GM21423 (cell line): ENCODE measurements around the gene LCAT.

Experiments used
- ATAC-seq: cut with Tn5 transposase; IDR thresholded peaks from one replicate; pipeline ENCODE4 v1.9.1; 2021; ENCODE audit warnings: mild to moderate bottlenecking, moderate library complexity; ENCODE audit not compliant: unreplicated experiment

The LCAT gene

DNA sequence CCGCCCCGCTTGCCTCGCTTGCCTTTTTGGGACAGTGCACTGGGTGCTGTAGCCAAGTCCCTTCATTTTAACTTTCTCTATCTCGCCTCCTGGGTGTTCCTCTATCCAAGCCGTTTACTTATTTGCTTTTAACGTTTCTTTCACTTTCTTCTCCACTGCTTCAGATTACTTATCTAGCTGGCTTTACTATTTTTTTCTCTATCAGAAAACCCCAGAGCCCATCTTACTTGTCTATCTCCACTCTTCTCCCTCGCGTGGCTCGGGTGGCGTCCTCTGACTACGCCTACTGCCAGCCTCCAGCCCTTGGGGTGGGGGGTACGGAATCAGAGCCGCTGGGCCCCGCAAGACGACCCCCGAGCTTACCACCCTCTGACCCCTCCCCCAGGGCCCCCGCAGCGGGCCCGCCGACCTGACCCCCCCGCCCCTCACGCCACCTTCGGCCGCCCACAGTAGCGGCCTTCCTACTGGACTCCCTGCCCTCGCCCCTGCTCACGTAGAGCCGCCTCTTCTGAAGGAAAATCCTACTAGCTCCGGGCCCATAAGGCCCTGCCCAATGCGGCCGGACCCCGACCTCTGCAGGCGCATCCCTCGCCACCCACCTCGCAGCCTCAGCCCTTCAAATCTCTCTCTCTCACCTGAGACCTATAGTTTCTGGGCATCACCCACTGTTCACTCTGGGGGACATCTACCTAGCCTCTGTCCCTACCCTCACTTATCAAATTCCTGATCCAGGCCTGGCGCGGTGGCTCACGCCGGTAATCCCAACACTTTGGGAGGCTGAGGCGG, 25.5 kb upstream of the LCAT start:
- ATAC-seq, result no peak

DNA sequence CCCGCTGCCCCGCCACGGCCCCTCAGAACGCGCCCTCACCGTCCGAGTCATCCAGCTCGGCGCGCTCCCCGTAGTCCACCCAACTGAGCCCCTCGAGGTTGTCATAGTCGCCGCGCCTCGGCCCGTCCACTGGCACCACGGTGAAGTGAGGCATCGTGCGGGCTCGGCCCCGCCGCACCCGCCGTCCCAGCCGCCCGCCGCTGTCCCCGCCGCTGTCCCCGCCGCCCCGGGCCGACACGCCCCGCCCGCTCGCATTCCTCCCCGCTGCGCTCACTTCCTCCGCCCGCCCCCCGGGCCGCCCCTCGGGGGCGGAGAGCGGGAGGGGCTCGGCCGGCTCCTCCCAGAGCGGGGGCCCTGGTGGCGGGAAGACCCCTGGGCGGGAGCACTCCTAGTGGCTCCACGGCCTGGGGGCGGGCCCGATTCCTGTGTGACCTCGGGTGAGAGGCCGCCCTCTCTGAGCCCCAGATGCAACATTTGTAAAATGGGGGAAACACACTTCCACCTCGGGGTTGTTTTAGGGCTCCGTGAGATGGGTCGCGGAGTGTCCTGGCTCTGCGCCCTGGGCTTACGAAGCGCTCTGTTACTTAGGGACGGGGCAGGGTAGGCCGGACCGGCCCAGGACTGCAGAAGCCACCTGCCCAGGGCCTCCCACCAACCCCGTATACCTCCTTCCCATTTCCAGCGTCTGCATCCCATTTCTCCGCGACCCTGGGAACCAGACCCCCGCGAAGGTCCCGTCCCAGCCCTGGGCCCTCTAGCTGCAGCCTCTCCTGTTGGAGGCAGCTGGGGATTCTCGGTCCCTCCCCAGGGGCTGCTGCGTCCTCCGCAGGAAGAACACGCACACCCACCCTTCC, 24.7 kb upstream of the LCAT start, which contains the start of gene SLC12A4:
Gene SLC12A4 (minus strand): TSS at position 238 of the 854 bp plus-strand sequence. CDS start 84 bp downstream, at position 154.
- ATAC-seq, result peak; percentile 69

DNA sequence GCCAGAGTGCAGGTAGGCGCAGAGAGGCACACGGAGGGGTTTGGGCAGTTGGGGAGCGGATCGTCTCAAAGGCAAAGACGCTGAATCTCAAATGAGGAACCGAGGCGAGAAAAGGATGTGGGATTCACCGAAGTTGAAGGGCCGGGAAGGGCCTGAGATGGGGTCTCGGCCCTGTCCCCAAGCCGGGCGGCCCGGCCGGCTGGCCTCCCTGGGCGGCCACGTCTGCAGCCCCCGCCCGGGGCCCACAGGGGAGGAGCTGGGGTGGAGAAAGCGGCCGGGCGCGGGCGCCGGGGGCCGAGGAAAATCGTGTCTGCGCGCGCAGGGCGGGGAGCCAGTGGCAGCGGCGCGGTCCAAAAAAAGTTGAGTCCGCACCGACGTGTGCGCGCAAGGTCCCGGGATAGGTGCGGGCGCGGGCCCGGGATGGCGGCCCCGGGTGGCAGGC, 24.1 kb upstream of the LCAT start:
- ATAC-seq, result peak; percentile 21

DNA sequence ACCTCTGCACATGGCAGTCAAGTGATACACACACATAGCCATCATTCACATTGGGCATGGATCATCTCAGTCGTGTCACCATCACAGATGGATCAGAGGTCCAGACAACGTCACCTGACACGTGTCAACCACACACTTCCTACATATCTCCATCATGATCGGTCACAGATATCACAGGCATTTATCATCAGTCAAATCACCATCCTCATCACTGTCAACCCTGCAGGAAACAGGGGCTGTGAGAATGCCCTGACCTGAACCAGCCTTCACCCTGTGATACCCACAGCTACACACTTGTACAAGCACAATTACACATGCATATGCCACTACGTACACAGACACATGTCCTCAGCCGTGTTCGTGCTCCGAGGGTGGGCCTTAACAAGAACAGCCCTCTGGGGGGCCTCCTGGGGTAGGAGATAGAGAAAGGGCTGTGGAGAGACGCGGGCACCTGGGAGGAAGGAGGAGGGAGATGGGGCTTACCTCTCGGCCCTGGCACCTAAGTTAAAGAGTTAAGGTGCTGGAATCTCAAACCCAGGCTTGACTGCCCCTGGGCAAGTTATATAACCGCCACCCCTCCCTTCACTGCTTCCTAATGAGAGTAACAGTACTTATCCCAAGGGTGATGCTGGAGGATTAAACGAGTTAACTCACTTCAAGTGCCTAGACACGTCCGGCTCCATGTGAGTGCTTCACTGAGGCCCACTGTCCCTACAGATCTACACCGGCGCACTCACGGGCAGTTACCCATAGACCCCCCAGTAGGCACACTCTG, 23.4 kb upstream of the LCAT start:
- ATAC-seq, result no peak

DNA sequence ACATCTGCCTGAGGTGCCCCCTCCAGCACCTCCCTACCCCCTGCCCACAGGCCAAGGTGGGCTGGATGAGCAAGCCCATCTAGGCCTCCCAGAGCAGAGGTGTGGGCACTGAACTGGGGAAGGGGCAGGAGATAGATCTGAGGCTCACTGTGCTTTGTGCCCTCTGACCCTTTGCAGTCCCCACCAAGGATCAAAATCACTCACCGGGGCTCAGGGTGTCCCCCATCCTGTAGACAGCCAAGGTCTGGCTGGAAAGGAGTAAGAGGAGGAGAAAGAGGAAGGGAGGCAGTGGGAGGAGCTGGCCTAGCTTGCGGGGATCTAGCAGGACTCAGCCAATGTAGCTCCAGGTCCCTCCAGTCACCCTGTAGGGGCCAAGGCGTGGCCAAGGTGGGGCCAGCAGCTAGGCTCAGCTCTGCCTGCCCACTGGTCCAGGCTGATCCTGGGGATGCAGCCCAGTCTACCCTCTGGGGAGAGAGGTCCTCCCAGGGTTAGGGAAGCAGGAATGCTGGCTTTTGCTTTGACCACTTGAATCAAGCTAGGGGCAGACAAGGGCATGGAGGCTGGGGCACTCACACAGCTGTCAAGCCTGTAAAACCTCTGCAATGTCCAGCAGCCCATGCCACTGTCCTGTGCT, 22.7 kb upstream of the LCAT start:
- ATAC-seq, result no peak

DNA sequence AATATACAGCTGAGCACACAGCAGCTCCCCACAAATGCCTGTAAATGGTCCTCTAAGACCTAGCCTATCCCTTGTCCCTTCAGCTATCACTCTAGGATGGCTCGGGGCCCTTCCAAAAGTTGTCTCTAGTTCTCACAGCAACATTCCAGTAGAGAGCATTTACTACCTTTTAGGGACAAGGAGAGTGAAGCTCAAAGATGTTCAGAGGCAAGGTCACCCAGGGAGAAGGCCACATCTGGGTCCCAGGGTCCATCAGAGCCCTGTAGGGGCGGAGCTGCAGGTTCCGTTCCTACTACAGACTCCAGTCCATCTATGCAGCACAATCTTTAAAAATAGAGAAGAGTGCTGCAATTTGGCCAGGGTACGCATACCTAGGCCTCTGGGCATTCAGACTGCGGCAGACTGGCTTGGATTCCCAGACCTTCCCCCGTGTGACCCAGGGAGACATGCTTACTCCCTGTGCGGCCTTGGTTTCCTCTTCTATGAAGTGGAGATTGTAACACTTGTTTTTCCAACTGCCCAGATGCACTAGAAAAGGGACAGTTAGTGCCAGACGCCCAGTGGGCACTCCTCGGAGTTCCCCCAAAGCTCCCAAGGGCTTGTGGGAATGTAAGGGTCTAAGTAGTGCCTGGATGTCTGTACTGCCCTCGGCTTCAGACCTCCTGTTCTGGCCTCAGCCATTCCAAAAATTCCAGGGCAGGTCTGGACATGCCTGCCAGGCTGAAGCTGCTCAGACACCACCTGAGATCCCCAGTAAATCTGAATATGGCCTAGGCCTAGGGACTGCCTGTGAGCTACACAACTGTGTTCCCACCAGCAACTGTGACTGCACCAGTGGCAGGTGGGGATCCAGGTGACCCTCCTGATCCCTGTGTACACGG, 22.0 kb upstream of the LCAT start:
- no peak for ATAC-seq

DNA sequence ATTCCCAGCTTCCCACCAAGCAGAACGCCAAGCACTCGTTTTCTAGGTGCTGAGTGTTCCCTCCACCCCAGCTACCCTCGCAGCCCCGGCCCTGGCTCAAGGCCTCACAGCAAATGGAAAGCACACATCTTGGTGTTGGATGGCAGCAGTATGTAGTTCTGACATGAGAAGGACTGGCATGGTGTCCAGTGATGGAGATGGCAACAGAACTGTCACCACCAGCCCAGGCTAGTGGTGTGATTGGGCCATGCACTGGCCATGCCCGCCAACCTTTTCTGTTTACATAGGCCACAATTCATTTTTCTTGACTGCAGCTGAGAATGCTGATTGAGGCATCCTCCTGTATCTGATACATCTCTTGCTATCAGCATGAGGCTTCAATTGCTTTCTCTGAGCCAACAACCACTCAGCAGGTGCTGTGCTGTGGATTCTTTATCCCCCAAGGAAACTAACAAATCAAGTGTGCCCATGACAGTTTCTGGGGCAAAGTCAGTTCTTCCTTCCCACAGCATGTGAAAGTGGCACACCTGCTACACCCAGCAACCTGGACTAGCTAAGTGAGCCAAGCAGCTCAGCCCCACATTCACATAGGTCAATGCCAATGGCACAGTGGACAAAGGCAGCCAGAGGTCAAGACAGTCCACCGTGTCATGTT, 20.7 kb upstream of the LCAT start:
- no peak for ATAC-seq

DNA sequence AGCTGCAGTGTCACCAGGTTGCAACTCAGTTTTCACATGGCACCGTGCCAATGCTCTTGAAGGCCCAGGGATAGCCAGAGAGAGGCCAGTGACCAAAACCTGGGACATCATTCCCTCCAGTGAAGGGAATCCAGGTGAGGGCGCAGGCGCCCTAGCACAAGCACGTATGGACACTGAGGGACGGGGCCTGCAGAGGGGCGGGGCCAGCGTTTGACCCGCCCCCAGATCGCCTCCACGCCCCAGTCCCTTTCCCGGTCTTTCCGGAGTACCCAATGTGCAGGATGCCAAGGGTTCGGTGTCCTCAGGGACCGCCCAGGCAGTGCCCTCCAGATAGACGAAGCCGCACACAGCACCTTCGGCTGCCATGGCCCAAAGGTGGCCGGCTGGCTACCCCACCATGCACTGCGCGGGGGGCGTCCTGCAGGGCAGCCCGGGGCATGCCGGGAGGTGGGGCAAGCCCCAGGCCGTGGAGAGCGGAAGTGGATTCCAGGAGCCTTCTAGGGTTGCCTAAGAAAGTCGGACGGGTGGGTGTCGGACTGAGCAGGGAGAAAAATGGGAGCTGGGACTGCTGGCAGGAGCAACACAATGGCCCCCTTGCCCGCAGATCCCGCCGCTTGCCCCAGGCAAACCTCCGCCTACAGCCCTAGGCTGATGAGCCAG, 19.9 kb upstream of the LCAT start:
- ATAC-seq, result no peak

DNA sequence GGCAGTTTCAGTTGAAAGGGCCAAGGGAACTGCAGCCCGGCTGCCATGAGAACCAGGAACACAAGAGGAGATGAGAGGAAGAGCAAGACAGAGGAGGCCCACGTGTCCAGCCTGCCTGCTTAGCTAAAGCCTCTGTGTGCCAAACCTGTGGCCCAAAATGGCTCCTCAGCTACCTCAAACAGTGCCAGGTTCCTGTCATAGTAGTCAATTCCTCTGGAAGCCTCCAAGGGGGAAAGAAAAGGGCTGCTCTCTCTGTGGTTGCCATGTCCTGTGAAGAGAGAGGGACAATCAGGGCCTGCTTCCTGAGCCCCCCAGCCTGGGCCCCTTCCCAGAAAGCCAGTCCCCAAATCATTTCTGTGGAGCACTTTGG, 19.4 kb upstream of the LCAT start:
- ATAC-seq, result no peak

DNA sequence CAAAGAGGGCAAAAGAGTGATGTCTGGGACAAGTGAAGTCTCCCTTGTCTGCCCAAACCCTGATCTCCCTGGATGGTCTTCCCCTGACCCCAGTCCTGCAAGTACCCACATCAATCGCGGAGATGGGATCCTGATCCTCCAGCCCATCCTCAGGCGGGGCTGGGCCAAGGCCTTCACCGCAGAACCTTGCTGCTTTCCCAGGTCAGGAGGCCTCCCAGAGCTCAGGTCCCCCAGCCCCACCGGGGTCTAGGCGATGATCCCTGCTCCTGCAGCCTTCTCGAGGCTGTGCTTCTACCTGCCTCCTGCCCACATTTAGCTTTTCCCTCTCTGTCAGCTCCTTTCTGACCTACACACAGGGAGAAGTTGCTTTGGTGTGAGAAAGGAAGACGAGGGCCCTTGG, 18.2 kb upstream of the LCAT start:
- no peak for ATAC-seq

DNA sequence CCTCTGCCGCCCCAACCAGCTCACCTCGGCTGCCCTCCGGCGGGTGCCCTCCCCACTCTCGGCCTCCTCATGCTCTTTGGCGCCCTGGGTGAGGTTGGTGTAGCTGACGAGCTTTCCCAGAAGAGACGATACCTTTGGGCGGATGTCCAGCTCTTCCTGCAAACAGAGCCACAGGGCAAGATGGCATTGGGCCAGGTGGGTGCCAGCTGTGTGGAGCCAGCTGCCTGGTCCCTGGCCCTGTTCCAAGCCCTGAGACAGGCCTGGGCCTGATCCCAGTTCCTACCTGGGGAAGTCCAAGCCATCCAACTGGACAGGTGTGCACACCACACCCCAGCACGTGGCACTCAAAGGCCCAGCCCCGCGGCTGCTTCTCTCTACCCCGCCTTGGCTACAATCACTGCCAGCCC, 17.6 kb upstream of the LCAT start:
- ATAC-seq, result no peak

DNA sequence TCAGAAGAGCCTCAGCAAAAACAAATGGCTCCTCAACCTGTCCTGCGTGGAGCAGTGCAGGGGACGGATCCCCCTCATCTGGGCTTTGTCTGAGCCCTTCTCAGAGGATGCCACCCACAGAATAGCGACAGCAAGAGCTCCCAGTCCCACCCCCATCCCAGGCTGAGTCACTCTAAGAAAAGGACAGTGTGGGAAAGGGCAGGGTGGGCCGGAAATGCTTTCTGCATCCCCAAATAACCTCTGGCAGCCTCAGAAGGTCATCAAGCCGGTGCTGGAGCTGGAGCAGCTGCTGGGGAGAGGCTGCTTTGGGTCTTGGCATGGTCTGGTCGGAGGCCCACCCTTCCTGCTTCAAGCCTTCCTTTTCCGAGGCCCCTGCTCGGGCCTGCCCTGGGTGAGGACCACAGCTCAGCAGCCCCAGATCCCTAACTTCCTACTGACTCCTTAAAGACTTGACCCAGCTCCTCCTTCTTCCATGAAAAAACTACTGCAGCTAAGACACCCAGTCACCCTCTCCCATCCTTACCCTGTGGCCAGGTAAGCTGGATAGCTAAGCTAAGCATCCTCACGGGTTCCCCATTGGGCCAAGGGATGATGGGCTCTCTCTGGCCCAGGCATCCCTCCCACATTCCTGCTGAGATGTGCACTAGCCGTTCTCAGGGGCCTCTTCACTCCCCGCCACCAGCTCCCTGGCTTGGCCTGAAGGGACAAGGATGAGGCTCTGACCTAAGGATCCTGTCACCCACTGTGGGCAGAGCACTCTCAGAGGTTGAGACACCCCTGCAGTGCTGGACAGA, 15.8 kb upstream of the LCAT start:
- ATAC-seq, result no peak

DNA sequence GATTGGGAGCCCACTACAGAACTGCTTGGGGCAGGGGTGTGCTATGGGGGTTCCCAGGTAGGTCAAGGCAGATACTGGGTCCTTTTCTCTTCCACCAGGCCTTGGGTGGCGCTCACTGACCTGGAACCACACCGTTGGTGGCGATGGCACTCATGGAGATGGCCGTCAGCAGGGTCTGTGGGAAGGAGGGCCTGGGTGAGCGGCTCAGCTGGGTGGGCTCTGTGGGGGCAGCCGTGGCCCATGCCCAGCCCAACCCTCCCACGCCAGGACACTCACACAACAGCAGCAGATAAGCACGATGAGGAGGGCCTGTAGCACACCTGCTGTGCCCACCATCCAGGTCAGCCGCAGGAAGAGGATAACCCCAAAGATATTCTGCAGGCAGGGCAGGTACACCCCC, 13.7 kb upstream of the LCAT start:
- ATAC-seq, result no peak

DNA sequence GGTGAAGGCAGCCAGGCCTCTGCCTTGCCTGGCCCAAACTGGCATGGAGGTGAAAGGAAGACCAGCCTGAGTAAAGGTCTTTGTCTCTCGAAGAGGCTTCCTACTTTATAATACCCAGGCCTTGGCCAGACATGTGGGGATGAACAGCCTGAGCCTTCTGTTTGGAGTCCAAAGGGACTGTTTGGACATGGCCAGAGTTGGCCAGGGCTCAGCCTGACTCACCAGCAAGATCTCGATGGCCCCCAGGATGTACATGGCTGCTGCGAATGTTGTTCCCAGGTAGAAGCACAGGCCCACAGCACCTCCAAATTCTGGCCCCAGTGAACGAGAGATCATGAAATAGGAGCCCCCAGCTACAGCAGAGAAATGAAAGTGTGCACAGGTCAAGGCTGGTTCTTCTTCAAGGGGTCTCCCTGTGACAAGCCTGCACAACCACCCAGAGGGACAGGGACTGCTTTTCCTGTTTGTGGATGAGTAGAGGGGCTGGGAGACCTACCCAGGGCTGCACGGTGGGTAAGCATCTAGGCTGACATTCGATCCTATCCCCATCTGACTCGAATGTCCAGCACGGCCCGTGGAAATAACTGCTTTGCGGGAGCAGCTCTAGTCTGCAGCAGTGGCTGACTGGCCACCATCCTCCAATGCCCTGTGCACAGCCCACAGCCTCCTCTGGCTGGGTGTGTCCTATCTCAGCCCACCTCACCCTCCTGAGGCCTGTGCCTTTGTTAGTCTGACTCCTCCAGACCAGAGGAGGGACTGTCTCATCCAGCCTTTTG, 10.7 kb upstream of the LCAT start:
- no peak for ATAC-seq

DNA sequence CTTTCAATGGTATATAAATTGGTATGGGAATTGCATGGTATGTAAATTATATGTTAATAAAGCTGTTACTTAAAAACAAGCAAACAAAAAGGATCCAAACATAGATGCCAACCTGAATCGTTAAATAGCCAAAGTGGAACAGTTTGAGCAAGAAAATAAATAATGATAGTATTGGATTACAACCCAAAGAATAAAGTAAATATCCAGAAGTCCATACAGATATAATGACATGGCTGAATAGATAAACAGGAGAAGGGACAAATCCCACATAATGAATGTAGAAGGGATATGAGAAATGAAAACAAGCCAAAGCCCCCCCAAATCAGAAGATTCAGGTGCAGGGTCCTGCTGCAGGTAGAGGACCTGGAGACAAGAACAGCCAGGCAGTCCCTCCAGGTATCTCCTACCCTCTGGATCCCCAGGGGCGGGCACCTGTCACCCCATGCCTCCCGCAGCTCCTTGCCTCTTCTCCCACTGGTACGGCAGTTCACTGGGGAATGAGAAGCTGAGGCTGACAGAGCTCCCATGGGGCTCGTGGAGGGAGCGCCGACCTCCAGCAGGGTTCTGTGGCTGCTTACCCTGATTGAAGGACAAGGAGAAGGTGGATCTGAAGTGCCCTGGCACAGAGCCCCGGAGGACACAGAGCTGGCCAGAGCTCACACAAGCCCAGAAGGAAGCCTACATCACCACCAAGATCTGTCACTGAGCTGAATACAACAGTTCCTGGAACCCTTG, 9.9 kb upstream of the LCAT start:
- ATAC-seq, result no peak

DNA sequence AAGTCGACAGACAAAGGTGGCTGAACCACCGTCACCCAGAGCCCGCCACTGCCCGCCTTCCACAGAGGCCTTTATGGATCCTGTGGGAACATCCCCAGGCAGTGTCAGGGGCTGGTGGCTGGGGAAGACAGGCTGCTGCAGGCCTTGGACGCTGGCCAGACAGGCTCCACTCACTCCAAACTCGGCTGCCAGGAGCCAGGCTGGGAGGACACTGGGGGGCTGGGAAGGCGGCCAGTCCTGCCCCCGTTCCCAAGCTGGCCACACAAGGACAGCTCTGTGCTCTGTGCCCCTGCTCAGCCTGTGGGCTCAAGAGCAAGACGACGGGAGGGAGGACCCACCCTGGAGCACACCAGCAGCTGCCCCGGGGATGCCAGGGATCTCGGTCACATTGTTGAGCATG, 7.6 kb upstream of the LCAT start:
- ATAC-seq, result no peak
